Activated CD4-positive, alpha-beta T cell treated with anti-CD3 and anti-CD28 coated beads, Interleukin-2, amount 50 U/mL, for 48 hours (primary cell): ENCODE results near the gene ATP5F1D.

Source experiments
- DNase-seq, 2 experiments: peaks; one replicate each; pipeline ENCODE4 v3.0.0-alpha.2; 2020

Gene ATP5F1D

DNA sequence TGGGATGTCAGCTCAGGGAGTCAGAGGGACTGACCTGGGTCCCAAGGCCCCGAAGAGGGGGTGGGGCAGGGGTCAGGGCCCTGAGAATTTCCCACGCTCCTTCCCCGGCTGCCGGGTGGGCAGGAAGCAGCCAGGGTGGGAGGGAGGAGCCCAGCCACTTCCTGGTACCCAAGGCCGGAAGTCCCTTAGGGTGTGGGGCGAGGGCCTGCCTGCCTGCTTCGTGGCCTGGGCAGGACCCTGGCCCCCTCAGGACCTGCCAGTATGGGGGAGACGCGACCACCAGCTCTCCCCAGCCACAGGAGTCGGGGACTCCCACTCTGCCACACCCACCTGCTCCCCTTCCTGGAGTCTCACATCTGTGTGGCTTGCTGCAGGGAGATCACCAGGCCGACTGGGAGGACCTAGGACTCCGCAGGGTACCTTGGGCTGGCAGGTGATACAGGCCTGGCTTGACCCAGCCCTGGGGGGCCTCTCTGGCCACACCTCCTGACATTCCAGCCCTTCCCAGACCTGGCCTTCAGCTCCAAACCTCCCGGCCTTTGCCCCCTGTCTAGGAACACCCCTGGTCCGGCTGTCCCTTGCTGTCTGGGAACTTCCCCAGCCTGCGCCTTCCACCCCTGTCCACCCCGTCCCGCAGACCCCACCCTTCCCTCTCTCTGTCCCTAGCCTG lies 17.8 kb downstream of the ATP5F1D start:
- peak; percentile 77 to 84 for DNase-seq

DNA sequence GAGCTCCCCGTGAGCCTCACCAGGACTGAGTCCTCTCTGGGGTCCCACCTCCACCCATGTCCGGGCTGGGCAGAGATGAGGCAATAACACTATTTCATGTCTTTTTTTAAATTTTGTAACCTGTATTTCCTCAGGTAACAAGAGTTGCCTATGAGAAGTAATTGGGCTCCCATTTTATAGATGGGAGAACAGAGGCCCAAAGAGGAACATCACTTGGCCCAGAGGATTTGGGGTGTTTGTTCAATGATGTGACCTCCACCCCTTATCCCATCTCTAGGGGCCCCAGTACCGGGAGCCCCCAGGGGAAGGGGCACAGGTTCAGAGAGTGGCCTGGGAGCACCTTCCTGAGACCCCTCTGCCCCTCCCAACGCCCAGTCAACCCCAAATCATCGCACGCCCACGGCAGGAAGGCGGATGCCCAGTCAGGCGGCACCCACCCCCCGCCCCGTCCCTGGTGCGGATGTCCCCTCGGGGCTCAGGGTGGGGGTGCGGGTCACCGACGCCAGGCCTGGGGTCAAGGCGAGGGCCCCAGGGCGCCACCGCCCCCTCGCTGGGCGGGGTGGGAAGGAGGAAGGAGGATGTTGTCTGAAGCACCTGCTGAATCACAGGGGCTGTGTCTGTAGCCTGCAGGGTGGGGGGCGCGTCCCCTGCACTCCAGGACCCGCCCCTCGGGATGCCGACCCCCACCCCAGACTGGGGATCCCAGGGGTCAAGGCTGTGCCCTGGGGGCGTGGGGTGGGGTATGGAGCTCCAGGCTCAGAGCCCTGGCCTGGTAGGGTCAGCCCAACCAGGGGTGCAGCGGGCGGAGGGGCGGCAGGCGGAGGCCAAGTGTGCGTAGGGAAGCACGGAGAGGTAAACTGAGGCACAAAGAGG lies 18.6 kb downstream of the ATP5F1D start:
- peak; percentile 65 to 69 for DNase-seq

DNA sequence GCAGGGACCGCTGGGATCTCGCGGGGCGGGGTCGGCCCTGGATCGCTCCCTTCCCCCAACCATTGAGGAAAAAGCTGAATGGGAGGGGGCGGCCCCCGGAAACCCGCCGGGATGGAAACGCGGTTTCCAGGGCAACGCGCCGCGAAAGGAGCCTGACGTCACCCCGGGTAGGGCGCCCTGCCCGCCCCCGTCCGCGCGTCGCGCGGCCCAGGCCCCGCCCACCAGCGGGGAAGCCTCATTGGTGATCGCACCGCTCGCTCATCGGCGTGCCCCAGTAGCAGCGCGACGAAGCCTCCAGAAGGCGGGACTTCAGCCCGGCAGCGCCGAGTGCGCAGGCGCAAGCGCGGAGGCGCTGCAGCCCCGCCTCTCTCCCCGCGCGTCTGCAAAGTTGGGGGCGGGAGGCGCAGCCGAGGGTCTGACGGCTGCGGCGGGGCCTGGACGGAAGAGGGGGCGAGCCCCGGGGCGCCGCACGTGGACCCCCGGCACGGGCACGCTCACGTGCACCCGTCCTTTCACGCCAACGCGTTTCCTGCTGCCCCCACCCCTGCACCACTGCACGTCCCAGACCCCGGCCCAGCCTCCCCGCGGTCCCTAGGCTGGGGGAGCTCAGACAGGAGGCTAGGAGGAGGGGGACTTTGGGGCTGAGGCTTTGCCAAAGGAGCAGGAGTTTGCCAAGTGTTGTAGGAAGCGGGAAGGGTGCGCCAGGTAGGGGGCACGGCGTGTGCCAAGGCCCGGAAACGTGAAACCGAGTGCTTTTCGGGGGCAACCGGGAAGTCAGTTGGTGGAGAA lies 19.4 kb downstream of the ATP5F1D start:
- DNase-seq = peak; percentile 95 to 97

DNA sequence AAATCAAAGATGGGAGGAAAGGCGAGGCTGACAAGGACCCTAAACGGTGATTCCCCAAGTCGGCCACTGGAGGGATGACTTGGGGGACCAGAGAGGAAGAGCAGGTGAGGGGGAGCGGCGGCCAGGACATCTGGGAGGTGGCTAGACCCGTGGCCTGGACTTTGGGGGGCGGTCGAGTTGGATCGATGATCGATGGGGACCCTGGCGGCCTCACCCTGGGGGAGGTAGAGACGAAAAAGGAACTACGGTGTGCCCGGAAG lies 19.9 kb downstream of the ATP5F1D start:
- no peak for DNase-seq

DNA sequence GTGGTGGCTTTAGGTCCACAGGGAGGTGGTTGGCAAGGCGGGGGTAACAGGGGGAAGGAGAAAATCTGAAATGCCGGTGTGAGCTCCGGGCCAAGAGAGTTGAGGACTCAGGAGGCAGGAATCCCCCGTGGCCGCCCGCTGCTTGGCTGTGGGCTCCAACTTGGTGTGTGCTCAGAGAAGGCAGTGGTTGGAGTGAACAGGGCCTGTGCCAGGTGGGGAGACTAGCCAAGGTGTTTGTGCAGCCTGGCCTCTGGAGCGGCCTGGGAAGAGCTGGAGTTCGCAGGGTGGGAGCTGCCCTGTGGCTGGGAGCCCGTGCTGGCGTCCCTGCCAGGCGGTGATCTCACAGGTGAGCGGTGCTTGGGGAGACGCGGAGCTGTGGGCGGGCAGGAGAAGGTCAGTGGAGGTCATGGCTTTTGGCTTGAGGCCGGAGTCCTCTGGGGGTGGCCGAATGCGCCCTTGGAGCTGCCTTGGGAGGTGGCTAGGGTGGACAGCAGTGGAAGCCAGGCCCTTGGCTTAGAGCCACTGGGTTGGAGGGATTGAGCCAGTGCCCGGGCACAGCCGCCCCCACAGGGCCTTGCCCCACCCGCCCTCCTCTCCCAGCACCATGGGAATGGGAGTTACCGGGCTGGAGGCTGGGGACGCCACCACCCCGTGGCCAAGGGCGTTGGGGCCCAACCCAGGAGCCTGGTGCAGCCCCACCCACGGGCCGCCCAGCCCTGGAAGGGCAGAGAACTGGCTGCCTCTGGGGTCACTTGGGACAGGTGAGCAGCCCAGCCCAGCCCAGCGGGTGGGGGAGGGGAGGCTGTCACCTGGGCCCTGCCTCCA lies 20.5 kb downstream of the ATP5F1D start:
- peak in 1 of 2 experiments; percentile 44 for DNase-seq

DNA sequence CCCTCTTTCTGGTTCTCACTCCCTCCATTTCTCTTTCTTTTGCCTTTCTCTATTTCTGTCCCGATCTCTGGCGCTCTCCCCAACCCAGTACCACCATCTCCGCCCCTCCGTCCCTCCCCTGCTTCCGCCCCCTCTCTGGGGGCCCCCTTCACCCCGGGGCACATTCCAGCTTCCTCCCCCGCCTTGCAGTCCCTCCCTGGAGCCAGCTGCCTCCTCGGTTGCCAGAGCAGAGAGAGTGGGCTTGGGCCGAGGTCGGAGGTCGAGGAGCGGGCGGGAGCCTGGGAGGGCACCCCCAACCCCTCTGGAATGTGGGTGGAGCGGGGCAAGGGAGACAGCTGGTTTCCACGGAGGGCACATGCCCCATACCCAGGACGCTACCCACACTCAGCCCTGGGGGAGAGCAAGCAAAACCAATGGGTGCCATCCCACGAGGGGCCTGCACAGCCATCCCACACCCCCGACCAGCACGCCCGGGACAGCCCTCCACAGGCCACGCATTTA lies 21.1 kb downstream of the ATP5F1D start:
- DNase-seq = no peak

DNA sequence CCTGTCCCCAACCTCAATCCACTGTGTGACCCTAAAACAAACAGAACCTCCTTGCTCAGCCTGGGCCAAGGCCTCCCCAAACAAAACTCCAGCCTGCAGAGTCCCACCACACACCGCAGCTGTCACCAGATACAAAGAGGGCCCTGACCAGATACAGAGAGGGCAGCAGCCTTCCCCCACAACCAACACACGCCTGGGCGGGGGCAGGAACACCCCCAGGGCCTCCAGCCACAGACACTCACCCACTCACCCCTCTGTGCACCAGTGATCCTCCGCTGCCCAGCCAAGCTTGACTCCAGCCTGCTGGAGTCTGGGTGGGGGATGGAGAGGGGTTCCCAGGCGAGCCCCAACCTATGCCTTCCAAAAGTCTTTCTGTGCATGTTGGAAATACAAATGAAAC lies 21.6 kb downstream of the ATP5F1D start:
- DNase-seq = no peak

DNA sequence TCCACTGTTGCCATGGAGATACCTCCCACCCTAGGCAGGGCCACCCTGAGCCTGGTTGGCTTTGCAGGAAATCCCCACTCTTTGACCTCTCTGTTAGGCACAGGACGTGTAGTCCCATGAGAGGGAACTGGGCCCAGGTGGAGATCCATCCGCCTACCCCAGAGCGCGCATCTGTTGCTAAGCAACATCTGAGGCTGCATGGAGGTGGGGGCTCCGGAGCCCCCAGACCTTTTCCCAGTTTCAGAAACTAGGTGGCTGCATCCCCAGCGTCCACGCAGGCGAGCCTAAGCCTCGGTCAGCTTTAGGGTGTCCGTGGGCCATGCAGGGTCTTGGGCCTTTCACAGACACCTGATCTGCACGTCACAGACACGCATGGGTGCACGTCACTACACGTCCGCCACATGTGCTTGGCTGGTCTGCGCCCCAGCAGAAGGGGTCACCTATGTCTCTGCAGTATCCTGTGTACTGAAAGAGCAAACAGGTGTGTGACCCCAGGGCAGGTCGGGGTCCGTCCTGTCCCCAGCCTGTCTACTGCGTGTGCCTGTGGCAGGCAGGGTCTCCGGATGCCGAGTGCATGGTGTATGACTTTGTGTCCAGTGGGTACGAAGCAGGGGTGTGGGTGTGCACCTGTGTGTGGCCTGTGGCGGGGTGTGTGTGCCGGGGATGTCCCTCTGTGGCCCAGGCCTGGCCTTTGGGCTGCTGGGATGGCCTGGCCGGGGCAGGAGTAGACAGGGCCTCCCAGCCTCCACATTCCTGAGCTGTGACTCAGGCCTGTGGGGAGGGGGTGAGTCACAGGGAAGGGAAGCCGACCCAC lies 23.5 kb downstream of the ATP5F1D start:
- DNase-seq = no peak

DNA sequence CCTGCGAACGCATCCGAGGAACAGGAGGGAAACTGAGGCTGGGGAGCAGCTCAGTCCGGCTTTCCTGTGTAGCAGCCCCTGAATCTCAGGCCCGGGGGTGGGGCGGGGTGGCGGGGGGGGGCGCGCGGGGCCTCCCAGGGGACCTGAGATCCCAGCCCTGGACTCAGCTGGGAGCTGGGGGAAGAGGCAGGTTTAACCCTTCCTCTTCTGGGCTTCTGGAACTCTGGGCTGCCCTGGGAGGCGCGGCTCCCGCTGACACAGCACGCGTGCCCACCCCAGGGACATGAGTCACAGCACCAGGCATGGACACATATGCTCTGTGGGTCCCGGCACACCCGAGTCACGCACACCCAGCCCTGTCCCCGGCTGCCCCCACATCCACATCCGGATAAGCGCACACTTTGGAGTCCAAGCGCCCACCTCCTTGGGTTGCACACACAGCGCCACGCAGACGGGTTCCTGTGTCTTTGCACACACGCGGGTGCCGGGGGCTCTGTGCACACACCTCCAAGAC lies 24.1 kb downstream of the ATP5F1D start:
- peak in 1 of 2 experiments; percentile 55 for DNase-seq

DNA sequence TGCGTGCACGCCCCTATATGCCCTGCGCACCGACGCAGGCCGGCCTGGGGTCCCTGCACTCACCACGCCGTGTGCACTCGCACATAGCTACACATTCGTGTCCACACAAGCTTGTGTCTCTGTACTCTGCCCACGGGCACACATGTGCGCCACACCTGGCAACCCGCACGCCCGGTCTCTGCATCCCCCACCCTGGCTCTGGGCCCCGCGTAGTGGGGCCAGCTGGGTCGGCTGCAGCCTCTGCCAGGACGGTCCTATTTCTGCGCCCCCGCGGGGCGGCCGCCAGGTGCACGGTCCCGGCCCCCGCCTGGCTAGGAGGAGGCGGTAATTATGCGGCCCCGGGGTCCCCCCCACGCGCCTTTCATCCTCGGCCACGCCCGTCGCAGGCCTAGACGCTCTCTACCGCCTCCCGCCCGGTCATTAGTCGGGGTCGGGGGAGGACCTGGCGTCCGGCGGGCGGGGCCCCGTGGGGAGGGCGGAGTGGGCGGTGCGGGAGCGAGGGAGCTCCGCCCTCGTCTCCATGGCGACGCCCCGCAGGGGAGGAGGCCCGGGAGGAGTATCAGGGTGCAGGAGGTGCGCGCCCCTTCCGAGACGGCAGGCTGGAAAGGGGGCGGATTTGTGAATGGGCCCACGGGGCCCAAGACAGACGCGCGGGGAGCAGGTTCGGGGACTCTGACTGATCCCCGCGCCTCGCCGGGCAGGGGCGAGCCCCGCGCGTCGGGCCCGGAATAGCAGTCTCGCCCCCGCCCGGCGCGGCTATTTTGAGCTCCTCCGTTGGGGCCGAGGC lies 24.8 kb downstream of the ATP5F1D start:
- DNase-seq = peak; percentile 87 to 88

DNA sequence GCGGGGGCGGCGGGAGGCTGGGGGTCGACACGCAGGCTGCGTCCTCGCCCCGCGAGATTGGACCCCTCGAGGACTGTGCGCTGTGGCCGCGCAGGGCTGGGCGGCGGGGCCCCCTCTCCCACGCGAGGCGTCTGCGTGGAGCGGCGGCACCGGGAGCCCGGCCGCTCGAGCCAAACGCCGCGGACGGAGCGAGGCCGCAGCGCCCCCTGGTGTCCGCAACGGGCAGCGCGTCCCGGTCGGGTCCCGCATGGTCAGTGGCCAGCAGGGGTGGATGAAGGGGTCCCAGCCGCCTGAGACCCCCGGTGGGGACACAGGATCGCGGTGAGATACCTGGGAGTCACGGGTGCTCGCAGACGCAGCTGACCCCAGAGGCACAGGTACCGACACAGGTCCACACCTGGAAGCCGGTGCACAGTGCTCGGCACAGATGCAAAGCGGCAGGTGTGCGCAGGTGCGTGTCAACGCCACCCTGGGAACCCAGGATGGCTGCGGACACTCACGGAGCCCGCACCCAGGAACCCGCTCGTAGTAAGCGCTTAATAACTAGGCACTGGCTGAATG lies 25.4 kb downstream of the ATP5F1D start:
- DNase-seq = peak; percentile 76 to 77

DNA sequence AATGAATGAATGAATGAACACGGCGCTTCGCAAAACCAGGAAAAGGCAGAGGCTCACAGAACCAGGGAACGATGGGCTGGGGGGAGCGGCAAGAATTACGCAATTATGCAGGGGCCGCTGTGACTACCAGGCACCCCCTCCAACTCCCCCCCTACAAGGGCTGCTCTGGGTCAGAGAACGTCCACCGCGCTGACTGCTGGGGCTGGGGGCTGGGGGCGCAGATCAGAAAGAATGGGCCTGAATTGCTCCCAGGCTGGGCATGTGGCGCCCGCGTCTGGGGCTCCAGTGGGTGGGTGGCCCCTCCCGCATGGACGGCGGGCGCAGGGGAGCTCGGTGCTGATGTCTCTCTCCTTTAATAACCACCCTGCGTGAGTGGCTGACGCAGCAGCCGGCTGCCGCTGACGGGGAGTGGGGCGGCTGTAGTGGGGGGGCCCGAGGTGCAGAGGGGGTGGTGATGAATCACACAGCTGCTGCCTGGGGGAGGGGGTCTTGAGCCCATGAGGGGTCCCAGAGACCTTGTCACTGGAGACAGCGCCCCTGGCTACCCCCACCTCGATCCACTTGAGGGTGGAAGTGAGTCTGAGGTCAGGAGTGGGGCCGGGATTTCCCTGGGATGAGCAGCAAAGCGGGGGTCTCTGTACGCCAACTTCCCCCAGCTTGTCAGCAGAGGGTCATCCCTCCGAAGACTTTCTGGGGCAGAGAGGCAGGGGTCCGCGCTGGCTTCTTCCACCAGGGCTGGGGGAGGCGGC lies 26.1 kb downstream of the ATP5F1D start:
- no peak for DNase-seq

DNA sequence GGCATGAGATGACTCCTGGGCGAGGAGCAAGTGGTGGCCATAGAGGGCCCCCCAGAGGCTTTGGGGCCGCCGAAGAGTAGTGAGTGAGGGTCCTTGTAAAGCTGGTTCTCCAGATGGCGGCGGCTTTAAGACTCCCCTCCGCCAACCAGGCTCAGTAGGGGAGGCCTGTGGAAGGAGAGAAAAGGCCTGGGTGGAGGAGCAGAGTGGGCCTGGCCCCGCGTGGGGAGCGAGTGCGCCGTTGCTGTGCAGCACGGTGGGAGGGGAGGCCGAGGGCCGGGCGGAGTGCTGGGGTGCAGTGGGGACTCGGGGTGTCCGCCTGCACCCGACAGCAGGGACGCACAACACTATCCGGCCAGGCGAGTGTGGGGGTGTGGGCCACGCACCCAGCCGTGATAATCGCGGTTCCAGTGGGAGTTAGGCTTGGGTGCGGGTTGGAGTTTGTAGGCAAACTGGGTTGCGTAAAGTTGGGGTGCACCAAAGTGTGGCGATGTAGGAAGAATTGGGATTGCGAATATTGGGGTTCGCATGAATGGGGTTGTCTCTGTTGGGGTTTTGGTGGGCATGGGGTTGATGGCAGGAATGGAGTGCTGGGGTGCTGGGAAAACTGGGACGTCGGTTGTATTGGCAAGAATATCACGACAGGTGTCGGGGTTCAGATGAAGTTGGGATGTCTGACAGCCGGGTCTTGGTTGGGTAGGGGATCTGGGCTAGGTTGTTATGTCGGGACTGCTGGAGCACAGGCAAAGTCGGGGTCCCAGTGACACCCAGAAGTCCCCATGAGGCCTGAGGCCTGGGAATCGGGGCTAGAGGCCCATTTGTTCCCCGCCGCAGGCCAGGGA lies 26.9 kb downstream of the ATP5F1D start:
- no peak for DNase-seq

DNA sequence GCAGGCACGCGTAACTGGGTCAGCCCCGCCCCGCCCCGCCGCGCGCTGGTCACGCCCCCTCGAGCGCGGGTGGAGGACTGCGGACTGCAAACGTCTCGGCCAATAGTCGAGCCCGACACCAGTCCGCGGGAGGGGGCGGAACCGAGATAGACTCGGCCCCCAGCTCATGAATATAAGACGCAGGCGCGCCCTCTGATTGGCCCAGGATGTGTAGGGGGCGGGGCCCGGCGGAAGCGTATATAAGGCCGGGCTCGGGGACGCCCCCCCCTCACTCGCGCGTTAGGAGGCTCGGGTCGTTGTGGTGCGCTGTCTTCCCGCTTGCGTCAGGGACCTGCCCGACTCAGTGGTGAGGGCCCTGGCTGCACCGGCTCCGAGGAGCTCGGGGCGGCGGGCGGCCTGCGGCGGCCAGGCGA lies 27.5 kb downstream of the ATP5F1D start, which contains the start of gene CIRBP:
Gene CIRBP (plus strand): TSS at position 268 of the 413 bp plus-strand sequence. CDS start 1,602 bp downstream, outside the sequence.
- DNase-seq = peak; percentile 100

DNA sequence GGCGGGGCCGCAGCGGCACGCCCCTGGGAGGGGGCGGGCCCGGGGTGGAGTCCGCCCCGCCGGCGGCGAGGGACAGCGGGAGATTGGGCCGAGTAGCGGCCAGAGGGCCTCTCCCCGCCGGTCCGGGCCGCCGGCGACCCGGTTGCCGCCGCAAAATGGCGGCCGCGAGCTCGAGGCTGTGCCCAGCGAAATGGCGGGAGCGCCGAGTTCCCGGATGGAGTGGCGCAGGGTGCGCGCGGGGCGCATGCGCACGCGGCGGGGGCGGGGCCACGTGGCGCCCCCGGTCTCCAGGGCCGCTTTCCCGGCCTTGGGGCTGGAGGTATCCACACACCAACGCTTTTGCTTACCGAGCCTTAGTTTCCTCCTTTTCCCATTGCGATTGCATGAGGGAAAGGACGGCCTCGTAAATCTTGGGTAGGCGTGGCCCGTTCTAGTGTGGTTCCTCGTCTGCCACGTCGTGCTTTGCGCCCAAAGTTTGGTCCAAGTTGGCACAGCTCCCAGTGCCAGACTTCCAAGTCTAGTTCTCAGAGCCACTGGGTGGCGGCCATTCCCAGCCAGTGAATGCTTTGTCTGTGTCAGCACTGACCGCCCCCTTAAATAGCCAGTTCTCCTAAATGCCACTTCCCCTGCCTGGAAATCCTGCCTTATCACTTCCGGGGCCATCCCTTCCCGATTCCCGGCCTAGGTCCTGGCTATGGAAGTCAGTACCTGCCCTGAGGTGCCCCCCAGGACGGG lies 28.1 kb downstream of the ATP5F1D start:
- peak; percentile 82 to 85 for DNase-seq

DNA sequence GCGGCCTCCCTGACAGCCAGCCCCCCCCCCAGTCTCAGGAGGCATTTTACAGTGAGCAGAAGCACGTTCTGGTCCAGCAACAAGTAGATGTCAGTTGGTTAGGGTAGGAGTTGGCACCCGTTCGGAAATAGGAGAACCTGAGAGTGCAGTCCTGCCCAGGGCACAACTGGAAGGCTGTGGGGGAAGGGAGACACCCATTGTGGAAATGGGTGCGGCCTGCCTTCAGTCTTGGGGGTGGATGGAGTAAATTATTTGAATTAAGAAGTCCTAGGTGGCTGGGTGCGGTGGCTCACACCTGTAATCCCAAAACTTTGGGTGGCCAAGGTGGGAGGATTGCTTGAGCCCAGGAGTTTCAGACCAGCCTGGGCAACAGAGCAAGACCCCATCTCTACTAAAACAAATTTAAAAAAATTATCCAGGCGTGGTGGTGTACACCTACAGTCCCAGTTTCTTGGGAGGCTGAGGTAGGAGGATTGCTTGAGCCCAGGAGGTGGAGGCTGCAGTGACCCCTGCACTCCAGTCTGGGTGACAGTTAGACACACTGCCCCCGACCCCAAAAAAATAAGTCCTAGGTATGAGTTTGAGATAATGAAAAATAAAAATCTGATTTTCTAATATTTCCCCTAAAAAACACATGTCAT lies 28.8 kb downstream of the ATP5F1D start:
- peak in 1 of 2 experiments; percentile 46 for DNase-seq
